ENCODE results near the gene CGGBP1.

GRCh38 chr3:88090681-88091080 lies 31.9 kb upstream of the CGGBP1 start:
- TF ChIP-seq EZH2 (optimal IDR thresholded peaks at IDR 0.05; ENCODE audit: low read depth, low read length) = no peak
- no peak for TF ChIP-seq CTCF (IDR thresholded peaks at IDR 0.05; ENCODE audit: low read length)

All from MM.1S (cell line).